ENCODE measurements around the gene DOCK10.

GRCh38 chr2:224937887-224938286 is 104.4 kb downstream of the DOCK10 start:
- TF ChIP-seq CTCF (IDR thresholded peaks at IDR 0.05) = no peak
- TF ChIP-seq POLR2AphosphoS5 (IDR thresholded peaks at IDR 0.05) = no peak

Data from suprapubic skin (tissue), 3 donors.